Stimulated activated naive CD8-positive, alpha-beta T cell treated with anti-CD3 and anti-CD28 coated beads, Interleukin-15, amount 100 ng/mL, for 72 hours (primary cell): ENCODE results near the gene SEMA3G.

ENCODE experiments used
- ATAC-seq: fragments of 150-1000 bp; cut with Tn5 transposase; 2 replicates; pipeline ENCODE4 v1.10.0; 2021; ENCODE audit warnings: mild to moderate bottlenecking, moderate library complexity
- DNase-seq, 2 donors: peaks; one replicate each; pipeline ENCODE4 v3.0.0; 2021 to 2022
- H3K27ac Mint-ChIP-seq, 2 donors: one replicate each; pipeline ENCODE4 v1.8.0; 2022; ENCODE audit warnings: mild to moderate bottlenecking in 2 of 2, mixed read lengths in 2 of 2, moderate library complexity in 2 of 2
- H3K27me3 Mint-ChIP-seq: one replicate; pipeline ENCODE4 v1.8.0; 2022; ENCODE audit warnings: mixed read lengths
- H3K4me1 Mint-ChIP-seq: one replicate; pipeline ENCODE4 v1.8.0; 2022; ENCODE audit warnings: mild to moderate bottlenecking, mixed read lengths
- H3K4me3 Mint-ChIP-seq, 2 donors: one replicate each; pipeline ENCODE4 v1.8.0; 2022; ENCODE audit warnings: mild to moderate bottlenecking in 2 of 2, mixed read lengths in 2 of 2, moderate library complexity in 1 of 2
- H3K9me3 Mint-ChIP-seq, 2 donors: one replicate each; pipeline ENCODE4 v1.8.0; 2022; ENCODE audit warnings: mixed read lengths in 2 of 2

The SEMA3G gene

DNA sequence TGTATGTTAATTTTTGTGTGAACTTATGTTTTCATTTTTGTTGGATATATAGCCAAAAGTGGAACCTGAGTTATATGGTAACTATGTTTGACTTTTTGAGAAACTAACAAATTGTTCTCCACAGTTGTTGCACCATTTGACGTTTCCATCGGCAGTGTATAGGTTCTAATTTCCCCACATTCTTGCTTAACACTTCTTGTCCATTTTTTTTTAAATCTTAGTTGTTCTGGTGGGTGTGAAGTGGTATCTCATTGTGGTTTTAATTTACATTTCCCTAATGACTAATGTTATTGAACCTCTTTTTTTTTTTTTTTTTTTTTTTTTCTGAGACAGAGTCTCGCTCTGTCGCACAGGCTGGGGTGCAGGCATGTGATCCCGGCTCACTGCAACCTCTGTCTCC is 18.5 kb upstream of the SEMA3G start:
- no peaks in the 10 kb centered on the region for H3K9me3 Mint-ChIP-seq
- H3K4me3 Mint-ChIP-seq: no peak overlapping the region
- no peaks in the 10 kb centered on the region for H3K27me3 Mint-ChIP-seq
- H3K4me1 Mint-ChIP-seq: peaks cover 10% of the 10 kb centered on the region
- ATAC-seq (no peak), DNase-seq (no peak)
- no peak overlapping the region for H3K27ac Mint-ChIP-seq

DNA sequence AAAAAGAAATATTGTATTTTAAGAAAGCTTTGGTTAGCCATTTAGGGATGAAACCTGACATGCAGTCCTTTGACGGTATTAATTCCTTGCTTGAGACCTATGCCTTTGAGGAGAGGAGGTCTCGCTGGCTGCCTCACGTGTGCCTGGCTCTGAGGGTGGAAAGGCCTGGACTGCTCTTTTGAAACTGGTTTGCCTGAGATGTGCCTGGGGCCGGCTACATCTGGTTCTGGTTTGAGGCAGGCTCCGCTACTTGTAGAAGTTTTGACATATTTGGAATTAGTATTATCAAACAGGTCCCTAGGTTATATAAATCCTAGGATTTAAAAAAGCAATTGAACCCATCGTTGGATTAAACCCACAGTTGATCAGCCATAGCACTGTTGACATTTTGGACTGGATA is 17.0 kb upstream of the SEMA3G start:
- Mint-ChIP-seq H3K27me3 (no peaks in the 10 kb centered on the region), H3K4me1 (peaks cover 16% of the 10 kb centered on the region), H3K27ac (peak overlapping the region in 1 of 2 donors; percentile 27), H3K4me3 (no peak overlapping the region), H3K9me3 (no peaks in the 10 kb centered on the region)
- ATAC-seq (no peak), DNase-seq (no peak)

DNA sequence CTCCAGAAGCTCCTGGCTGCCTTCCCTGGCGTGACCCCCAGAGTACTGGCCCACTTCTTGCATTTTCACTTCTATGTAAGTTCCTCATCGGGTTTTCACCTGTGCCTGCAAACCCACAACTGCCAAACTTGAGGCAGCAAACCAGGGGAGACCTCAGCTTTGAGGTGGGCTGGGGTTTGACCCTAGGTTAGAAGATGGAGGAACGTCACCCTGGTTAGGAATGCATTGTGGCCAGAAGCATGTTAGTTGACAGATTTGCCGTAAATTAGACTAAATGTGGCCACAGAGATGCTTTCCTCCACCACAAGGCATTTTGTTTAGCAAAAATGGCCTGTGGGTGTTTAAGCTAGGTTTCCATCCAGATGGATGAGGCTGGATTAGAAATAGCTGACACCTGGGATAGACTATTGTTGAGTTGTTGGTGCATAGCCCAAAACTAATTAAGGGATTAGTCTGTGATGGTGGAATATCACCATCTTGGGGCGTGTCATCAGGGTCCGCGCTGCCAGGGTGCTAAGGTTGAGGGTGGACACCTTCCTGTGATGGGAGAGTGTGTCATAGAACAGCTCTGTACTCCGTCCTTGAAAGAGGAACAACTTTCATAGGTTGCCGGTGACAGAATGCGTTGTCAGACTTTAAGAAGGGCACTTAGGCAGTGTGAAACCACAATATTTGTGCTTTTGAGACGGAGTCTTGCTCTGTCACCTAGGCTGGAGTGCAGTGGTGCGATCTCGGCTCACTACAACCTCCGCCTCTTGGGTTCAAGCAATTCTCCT is 14.1 kb upstream of the SEMA3G start:
- ATAC-seq (no peak), DNase-seq (no peak)
- no peak overlapping the region for H3K27ac Mint-ChIP-seq
- no peaks in the 10 kb centered on the region for H3K9me3 Mint-ChIP-seq
- H3K4me1 Mint-ChIP-seq: peaks cover 41% of the 10 kb centered on the region
- H3K27me3 Mint-ChIP-seq: no peaks in the 10 kb centered on the region
- H3K4me3 Mint-ChIP-seq: no peak overlapping the region

DNA sequence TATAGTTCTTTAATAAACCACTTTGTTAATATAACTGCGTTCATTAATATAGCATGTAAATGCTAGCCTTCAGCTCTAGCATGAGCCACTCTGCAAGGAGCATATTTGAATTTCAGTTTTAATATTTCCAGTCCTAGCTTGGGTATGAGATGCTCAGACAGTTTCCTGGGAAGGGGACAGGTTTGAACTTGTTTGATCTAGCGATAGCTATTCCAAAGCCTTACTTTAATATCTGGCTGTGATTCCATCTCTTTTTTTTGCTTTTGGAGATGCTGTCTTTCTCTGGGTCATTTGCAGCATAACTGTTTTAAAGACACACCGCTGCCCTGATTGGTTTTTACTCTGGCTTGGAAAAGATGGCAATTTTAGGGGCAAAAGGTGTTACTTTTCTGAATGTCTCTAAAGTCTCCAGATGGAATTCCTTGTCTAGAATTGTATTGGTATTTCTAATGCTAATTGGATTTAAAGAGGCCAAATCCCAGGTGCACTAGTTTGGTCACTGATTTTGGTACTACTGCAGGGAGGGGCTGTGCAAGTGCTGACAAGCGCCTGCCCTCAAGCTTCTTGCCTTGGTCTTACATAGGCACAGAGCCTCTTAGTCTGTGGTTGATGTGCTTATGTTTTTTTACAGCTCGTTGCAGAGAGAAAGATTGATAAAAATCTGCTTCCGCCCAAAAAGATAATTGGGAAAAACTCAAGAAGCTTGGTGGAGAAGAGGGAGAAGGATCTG is 13.3 kb upstream of the SEMA3G start:
- peaks cover 46% of the 10 kb centered on the region for H3K4me1 Mint-ChIP-seq
- H3K27me3 Mint-ChIP-seq: no peaks in the 10 kb centered on the region
- H3K27ac Mint-ChIP-seq: peak overlapping the region in 1 of 2 donors; percentile 67

DNA sequence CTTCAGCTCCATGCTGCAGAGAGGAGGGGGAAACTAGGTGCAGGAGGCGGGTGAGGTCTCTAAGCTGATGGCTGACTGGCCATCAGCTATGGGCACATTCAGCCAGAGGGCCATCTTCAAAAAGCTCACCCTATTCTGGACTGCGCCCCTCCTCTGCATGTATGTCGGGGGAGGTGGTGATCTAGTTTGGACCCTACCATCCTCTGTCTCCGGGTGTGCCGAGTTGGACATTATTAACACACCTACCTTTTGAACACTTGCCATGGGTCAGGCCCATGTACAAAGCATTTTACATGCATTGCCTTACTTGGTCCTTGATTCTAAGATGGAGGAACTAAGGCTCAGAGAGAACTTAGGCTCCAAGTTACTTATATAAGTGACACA is 11.9 kb upstream of the SEMA3G start:
- peak overlapping the region; percentile 94 to 95 for H3K4me3 Mint-ChIP-seq
- no peaks in the 10 kb centered on the region for H3K27me3 Mint-ChIP-seq
- H3K4me1 Mint-ChIP-seq: peaks cover 44% of the 10 kb centered on the region
- H3K9me3 Mint-ChIP-seq: no peaks in the 10 kb centered on the region
- ATAC-seq: no peak
- H3K27ac Mint-ChIP-seq: peak overlapping the region; percentile 64 to 100
- DNase-seq: no peak

More for the DNA sequence above, 13.3 kb upstream of the SEMA3G start:
- H3K9me3 Mint-ChIP-seq: no peaks in the 10 kb centered on the region
- H3K4me3 Mint-ChIP-seq: no peak overlapping the region
- no peak for ATAC-seq
- DNase-seq: no peak

DNA sequence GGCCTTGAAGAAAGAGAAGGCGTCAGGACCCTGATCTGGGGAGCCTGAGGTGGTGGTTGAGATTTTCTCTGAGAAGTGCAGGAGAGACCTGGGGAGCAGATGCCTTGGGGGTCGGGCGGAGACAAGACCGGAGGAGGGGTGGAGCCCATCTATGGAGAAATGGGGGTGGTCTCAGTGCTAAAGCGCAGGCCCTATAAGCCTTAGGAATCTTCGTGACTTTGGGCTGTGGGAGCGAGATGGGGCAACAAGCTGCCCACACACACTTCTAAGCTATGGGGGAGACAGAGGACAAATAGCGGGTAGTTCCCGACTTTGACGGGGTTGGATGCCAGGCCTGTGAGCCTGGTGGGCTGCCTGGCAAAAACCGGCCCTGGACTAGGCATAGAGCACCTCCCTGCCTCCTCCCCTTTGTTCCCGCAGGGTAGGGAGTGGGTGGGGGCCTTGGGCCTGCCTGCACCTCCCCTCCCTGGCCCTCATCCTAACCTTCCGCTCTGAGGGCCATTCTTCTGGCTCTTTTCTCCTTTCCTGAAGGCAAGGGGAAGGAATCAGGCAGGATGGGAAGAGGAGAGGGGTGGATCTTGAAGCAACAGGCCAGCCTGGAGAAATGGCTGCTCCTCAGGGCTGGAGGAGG is 11.4 kb upstream of the SEMA3G start:
- H3K4me3 Mint-ChIP-seq: peak overlapping the region; percentile 94 to 95
- ATAC-seq (no peak), DNase-seq (no peak)
- no peaks in the 10 kb centered on the region for H3K9me3 Mint-ChIP-seq
- peaks cover 44% of the 10 kb centered on the region for H3K4me1 Mint-ChIP-seq
- peak overlapping the region; percentile 99 to 100 for H3K27ac Mint-ChIP-seq
- H3K27me3 Mint-ChIP-seq: no peaks in the 10 kb centered on the region

DNA sequence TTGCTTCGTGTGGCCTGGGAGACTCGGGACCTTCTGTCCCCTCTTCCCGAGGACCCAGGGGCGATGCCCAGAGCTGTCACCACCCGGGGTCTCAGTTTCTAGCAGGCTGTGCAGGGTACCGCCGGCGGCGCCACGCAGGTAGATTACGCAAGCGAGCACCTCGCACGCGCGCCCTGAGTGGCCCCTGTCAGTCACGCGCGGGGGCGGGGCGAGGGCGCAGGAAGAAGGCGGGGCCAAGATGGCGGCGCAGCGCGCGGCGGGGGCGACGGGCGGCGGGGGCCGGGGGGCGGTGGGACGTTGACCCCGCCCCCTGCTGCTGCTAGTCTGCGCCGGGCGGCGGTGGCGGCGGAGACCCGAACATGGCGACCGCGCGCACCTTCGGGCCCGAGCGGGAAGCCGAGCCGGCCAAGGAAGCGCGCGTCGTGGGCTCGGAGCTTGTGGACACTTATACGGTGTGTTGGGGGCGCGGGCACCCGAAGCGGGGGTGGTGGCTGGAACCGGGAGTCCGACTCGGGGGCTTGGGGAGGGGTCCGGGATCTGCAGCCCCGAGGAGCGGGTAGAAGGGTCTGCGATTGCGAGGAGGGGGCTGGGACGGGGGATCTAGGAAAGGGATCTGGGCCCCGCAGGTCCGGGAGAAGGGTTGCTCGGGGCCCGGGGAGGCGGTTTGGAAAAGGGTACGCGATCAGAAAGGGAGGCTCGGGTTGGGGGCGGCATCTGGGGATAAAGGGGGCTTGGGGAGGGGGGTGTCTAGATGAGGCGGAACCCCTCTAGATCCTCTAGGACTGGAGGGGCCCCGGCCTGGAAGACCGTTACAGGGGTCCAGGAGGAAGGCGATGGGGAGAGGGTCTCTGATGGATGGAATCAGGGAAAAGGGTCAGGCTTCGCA is 10.6 kb upstream of the SEMA3G start, which contains the start of gene NISCH:
Gene NISCH (plus strand): TSS at position 322 of the 886 bp plus-strand sequence. CDS start 38 bp downstream, at position 360.
- Mint-ChIP-seq H3K9me3 (no peaks in the 10 kb centered on the region), H3K27me3 (no peaks in the 10 kb centered on the region), H3K27ac (peak within 1 kb of the TSS; percentile 99 to 100), H3K4me3 (peak within 1 kb of the TSS; percentile 94 to 95), H3K4me1 (peaks cover 44% of the 10 kb centered on the region)
- DNase-seq (peak; percentile 95 to 97), ATAC-seq (peak; percentile 91)

DNA sequence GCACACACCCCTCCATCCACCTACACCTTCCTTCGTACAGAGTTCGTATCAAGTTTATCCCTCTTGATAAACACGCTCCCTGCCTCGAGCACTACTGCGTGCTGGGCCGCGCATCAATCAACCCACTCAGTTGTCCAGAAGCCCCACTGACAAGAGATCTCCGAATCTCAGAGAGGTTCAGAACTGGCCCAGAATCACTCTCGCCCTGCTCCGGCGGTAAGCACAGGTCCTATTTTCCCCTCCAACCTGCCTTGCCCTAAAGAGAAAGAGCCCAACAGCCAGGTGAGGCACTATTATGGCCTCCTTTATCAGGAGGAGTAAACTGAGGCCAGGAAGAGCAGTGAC is 10.0 kb upstream of the SEMA3G start:
- DNase-seq (no peak), ATAC-seq (peak; percentile 13)
- H3K27ac Mint-ChIP-seq: peak overlapping the region; percentile 99 to 100
- H3K27me3 Mint-ChIP-seq: no peaks in the 10 kb centered on the region
- H3K4me3 Mint-ChIP-seq: peak overlapping the region; percentile 94 to 95
- peaks cover 44% of the 10 kb centered on the region for H3K4me1 Mint-ChIP-seq
- H3K9me3 Mint-ChIP-seq: no peaks in the 10 kb centered on the region

DNA sequence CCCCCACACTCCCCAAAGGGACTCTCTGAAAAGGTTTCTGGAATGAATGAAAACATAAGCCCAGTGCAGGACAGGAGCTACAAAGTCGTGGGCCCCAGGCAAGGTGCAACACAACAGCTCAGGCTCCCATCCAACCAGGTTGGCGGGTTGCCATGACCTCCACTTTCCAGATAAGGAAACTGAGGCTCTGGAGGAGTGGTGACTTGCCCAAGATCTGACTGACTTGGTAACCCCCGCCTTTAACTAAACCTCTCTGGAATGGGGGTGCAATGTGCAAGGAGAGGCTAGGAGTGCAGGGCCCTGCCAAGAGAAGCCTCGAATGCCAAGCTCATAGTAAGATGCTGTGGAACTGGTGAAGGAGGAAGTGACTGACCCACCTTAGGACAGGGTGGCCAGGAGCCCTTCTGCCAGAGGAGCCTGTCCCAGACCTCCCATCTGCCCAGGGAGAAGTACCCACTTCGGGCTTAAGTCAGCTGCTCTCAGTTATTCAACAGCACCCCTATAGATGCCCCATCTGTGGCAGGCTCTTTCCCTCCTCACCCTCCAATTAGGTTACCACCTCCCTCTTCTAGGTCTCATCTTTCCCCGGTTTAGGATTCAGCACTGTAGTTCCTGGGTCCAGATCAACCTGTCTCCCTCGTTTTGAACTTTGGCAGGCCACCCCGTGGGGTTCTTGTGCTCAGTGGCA is 9.5 kb upstream of the SEMA3G start:
- no peaks in the 10 kb centered on the region for H3K27me3 Mint-ChIP-seq
- ATAC-seq (no peak), DNase-seq (no peak)
- peak overlapping the region; percentile 99 to 100 for H3K27ac Mint-ChIP-seq
- peaks cover 44% of the 10 kb centered on the region for H3K4me1 Mint-ChIP-seq
- no peaks in the 10 kb centered on the region for H3K9me3 Mint-ChIP-seq
- H3K4me3 Mint-ChIP-seq: peak overlapping the region; percentile 94 to 95

DNA sequence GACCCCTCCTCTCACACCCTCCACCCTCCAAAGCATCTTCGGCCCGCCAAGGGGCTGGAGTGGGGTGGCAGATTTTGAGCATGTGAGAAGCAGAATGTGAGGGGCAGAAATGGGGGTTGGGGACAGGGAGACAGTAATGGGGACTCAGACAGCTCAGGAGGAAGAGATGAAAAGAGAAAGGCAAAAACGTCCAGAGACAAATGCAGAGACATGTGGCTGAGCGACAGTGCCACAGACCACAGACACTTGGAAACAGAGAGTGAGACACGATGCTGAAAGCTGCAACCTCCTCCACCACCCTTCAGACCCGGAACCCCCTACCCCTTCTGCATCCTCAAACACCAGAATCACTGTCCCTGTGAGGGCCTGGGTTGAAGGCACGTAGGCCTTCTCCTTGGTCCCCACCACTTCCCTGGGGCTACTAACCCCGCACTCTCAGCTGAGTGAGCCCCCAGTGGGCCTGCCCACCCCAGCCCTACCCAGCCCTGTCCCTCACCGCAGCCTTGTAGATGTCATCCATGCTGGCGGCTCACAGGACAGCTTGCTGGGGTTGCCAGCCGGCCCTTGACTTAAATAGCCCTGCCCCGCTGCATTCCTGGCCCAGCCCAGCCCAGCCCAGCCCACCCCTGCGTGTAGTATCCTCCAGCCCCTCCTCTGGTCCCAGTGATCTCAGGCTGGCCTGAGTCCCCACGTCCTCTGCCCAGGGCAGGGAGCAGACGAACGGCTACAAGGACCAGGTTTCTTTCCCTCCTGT is 8.8 kb upstream of the SEMA3G start, which contains the start of gene TNNC1:
Gene TNNC1 (minus strand): TSS at position 546 of the 754 bp plus-strand sequence. CDS start 26 bp downstream, at position 520.
- Mint-ChIP-seq H3K4me3 (peak within 1 kb of the TSS; percentile 94 to 95), H3K27ac (peak within 1 kb of the TSS; percentile 99 to 100), H3K9me3 (no peaks in the 10 kb centered on the region), H3K4me1 (peaks cover 44% of the 10 kb centered on the region), H3K27me3 (no peaks in the 10 kb centered on the region)
- DNase-seq (no peak), ATAC-seq (no peak)

DNA sequence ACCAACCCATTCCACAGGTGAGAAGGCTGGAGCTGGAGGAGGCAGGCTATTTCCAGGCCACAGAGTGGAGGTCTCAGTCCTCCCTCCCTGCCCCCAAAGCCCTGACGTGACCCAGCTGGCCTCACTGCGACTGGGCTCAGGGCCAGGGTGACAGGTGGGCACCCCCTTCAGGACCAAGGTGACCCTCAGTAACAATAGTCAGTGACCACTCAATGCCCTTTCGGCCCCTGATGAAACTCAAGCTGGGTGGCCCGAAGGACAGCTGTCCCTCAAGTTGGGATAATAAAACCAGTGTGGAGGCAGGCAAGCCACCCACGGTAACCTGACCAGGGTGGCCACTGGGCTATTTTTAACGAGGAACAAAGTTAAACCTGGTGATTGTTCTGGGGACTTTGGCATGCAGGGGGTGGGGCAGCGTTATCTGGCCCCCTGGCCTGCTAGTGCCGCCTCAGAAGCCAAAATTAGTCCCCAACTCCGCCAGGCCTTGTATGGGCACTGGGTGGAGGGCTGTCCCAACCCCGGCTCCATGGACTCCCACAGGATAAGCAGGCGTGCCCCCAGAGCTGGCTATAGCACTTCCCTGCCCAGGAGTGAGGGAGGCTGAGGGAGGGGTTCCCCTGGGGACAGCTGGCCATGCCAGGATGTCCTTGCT is 7.8 kb upstream of the SEMA3G start:
- ATAC-seq (no peak), DNase-seq (no peak)
- Mint-ChIP-seq H3K4me1 (peaks cover 43% of the 10 kb centered on the region), H3K27me3 (no peaks in the 10 kb centered on the region), H3K9me3 (no peaks in the 10 kb centered on the region), H3K4me3 (no peak overlapping the region), H3K27ac (peak overlapping the region in 1 of 2 donors; percentile 55)

DNA sequence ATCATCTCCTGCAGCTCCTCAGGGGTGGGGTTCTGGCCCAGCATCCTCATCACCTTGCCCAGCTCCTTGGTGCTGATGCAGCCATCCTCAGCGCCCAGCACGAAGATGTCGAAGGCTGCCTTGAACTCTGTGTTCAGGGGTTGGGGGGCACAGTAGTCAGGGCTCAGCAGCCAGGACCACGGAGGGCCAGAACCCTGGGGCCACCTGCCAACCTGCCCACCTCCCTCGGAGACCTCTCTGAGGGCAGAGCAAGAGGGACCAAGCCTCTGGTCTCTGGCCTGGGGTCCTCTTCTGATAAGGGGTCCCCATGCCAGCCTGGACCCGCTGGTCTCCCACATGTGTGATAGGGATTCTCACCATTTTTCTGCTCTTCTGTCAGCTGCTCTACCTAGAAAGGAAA is 7.2 kb upstream of the SEMA3G start:
- no peaks in the 10 kb centered on the region for H3K27me3 Mint-ChIP-seq
- peaks cover 40% of the 10 kb centered on the region for H3K4me1 Mint-ChIP-seq
- no peaks in the 10 kb centered on the region for H3K9me3 Mint-ChIP-seq
- H3K27ac Mint-ChIP-seq: peak overlapping the region in 1 of 2 donors; percentile 64
- ATAC-seq (no peak), DNase-seq (no peak)
- H3K4me3 Mint-ChIP-seq: no peak overlapping the region

DNA sequence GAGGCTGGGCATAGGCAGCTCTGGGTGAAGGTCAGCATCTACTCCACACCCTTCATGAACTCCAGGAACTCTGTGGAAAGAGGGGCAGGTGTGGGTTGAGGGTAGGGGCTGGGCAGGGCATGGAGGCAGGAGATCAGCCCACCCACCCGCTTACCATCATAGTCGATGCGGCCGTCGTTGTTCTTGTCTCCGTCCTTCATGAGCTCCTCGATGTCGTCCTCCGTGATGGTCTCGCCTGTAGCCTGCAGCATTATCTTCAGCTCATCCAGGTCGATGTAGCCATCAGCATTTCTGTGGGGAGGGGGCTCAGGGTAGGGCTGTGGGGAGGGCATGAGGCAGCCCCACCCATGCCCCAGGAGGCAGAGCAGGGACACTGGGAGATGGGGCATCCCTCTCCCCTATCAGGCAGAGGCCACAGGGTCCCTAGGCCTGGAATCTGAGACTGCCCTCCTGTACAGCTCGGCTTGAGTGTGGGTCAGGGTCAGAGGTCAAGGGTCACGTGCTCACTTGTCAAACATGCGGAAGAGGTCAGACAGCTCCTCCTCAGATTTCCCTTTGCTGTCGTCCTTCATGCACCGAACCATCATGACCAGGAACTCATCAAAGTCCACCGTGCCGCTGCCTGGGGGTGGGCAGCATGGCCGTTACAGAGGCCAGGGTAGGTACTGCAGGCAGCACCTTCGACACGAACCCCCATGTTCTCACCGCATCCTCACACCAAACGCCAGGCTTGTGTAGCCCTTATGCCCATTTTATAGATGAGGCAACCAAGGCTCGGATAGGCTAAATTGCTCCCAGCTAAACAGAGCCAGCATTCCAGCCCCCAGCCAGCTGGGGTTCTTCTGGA is 6.6 kb upstream of the SEMA3G start:
- Mint-ChIP-seq H3K4me3 (no peak overlapping the region), H3K27me3 (no peaks in the 10 kb centered on the region), H3K9me3 (no peaks in the 10 kb centered on the region), H3K27ac (no peak overlapping the region), H3K4me1 (peaks cover 40% of the 10 kb centered on the region)
- ATAC-seq (no peak), DNase-seq (no peak)
